Thyroid gland (tissue), 4 donors: ENCODE data around the gene C4orf50.

Experiments
- CTCF ChIP-seq, 6 experiments: fragments of 200-600 bp in 3 of 6; fragments of 450-650 bp in 3 of 6; sonication (generic) in 3 of 6; IDR thresholded peaks; one replicate each; pipeline ENCODE4 v1.5.1; 2016 to 2019; ENCODE audit warnings: antibody characterized with exemption in 6 of 6, mild to moderate bottlenecking in 2 of 6, inconsistent platforms in 1 of 6, moderate library complexity in 1 of 6
- POLR2A ChIP-seq, 2 donors: fragments of 450-650 bp; IDR thresholded peaks; one replicate each; pipeline ENCODE4 v1.6.1; 2017; ENCODE audit warnings: antibody characterized with exemption in 2 of 2, mild to moderate bottlenecking in 2 of 2, moderate library complexity in 1 of 2

- no peak for TF ChIP-seq CTCF (IDR thresholded peaks at IDR 0.05)
- TF ChIP-seq POLR2A (IDR thresholded peaks at IDR 0.05): no peak
Measured at GRCh38 chr4:5980436-5981155, 37.6 kb downstream of the C4orf50 start.
